CD1c-positive myeloid dendritic cell (primary cell): Measurements from ENCODE around the gene MIX23.
"Not testable (repeated sequence)": the region's sequence is repeated elsewhere in the genome, so short reads cannot be mapped to it uniquely, and the experiment has no call there.

Experiments used
- DNase-seq: peaks from one replicate; pipeline ENCODE4 v3.0.0-alpha.2; 2016; ENCODE audit errors: extremely low spot score

The MIX23 gene

DNA sequence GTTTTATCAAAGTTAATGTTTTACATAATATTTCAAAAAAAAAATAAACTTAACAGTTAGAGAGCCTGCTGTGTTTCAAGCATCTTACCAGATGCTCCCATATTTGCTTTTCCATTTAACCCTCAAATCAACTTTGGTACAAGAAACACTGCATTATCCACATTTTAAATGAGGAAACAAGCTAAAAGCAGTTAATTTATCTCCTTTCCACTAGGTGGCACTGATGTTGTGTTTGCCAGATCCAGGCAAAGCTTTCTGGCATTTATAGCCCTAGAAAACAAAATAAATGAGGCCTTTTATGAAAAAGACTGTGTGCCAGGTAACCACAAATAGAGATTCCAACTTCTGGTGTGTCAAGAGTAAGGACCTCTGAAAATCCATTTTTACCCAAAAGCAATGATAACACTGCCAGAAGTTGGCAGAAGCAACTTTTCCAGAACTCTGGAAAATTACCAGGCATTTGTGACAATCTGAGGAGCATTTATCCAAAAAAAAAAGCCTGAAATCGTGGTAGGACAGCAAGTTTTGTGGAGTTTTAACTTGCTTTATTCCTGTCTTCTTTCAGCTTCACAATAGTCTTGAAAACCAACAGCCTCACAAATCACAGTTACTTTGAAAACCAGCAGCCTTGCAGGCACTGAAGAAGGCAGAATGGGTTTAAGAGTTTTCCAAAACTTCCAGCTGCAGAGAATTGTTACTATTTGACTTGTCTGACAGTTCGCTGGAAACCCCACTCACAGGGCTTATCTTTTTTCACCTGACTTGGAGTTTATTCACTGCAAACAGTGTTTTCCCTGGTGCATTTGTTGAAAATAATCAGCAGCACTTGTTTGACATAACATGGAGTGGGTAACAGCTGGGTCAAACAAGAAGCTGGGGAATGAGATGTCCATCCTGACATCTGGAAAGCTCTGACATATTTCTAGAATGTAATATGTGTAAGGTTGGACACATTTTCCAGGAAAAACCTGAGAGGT lies 10.1 kb upstream of the MIX23 start:
- DNase-seq = peak; percentile 61

GRCh38 chr3:122391681-122392446 lies 8.8 kb upstream of the MIX23 start:
- no peak for DNase-seq

GRCh38 chr3:122390665-122391064 lies 7.6 kb upstream of the MIX23 start:
- no peak for DNase-seq

GRCh38 chr3:122389892-122390291 lies 6.9 kb upstream of the MIX23 start:
- DNase-seq = no peak

GRCh38 chr3:122389197-122389596 lies 6.2 kb upstream of the MIX23 start:
- DNase-seq = no peak

- no peak for DNase-seq
These were observed 4.7 kb upstream of the MIX23 start for GRCh38 chr3:122387709-122388108.

DNA sequence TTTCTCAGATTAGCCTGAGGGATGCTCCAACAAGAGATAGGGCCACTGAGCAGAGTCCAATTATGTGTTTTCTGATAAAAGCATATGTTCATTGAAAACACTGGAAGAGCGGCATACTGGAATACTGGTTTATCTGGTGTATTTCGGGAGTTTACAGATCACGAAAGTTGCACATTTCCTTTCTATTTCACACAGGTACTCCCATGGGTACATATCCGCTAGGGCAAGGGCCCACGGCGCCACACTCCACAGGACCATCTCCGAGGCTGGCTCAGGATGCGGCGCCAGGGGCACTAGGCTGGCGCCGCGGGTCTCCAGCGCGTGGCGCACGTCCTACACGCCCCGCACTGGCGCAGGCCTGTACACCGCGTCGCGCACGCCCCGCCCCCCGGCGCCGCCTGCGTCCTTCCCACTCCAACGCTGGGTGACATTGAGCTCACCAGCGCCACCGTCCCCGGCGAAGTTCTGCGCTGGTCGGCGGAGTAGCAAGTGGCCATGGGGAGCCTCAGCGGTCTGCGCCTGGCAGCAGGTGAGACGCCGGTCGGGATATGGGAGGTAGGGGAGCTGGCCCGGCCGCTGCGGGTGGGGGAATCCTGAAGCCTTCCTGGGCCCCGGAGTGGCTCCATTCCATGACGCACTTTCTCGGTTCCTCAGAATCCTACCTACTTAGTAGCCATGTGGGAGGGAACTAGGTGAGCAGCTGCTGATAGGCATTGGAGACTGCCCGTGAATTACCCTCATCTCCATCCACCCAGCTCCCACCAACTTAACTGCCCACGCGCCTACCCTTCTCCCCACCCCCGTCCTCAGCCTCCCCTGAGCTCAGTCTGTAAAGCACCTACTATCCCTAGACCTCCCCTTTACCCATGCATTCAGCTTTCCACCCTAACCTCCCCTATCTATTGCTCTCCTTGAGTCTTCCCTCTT lies 1.0 kb upstream of the MIX23 start, which contains the start of gene FAM162A:
FAM162A (plus strand) TSS at position 412 of the 927 bp plus-strand sequence; CDS start at position 496, 84 bp downstream.
- DNase-seq = peak; percentile 95

DNA sequence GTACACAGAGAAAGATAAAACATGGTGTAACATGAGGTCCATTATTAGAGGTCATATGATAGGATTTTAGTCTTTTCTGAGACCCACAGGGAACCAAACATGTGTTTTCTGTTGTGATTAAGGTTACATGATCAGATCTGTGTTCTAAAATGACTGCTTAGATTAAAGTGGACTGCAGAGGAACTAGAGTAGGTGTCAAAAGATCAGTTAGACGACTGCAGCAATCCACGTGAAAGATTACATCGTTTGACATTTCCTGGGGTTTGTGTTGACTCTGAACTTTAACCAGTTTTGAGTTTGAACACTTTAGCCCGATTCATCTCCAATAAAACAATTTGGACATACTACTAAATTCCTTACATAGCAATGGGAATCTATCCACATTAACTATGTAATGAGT lies 5.1 kb downstream of the MIX23 start:
- no peak for DNase-seq

- no peak for DNase-seq
These were observed 9.0 kb downstream of the MIX23 start for GRCh38 chr3:122374034-122374433.

GRCh38 chr3:122366379-122366749 lies 16.7 kb downstream of the MIX23 start:
- no peak for DNase-seq

DNA sequence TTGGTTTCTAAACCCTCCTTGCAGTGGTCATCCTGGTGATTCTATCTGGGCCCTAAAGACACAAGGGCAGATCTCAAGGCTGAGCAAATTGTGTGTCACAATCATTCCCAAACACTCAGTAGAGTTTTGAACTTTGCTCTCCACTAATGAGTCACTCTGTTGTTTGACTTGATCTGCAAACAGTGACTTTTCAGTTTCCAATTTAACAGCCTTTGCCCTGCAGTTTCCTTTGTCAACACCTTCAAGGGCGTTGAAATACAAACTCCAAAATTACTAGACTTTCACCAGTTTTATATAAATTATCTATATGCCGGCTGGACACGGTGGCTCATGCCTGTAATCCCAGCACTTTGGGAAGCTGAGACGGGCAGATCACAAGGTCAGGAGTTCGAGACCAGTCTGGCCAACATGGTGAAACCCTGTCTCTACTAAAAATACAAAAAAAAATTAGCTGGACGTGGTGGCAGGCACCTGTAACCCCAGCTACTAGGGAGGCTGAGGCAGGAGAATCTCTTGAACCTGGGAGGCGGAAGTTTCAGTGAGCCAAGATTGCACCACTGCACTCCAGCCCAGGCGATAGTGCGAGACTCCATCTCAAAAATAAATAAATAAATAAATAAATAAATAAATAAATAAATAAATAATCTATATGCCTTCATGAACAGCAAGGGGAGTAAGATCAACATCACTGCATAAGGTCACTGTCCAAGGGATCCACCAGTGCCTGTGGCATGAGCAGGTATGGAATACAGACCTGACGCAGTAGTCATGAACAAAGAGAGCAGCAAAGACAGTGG lies 17.3 kb downstream of the MIX23 start:
- DNase-seq = not testable (repeated sequence)

DNA sequence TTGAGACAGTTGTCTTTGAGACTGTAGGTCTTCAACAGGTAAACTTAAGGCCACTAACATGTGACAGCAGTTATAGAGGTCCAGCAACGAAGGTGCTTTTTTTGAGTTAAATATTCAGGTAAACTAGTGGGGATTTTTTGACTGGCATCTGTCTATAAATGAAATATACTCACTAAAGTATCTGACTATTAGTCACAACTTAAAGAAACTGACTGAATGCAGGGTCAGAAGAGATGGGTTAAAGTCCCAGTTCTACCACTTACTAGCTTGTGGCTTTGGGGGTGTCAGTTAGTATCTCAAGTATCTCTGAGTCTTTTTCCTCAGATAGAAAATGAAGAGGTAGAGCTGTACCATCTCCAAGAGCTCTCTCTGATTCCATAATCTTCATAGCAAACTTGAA lies 18.0 kb downstream of the MIX23 start:
- no peak for DNase-seq

DNA sequence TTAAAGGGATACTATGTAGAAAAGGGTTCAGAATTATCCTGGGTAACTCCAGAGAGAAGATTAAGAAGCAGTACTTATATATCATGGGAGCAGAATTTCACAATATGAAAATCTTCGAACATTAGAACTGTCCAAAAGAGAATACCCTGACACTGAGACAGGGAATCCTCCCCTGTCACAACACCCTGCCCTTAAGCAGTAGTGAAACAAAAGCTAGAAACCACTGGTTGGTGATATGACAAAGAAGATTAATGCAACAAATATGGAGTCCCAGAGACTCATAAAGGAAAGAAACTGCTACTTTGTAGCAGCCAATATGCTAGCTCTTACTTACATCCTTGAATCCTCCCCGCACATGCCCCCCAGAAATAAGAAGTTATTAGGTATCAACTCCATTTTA lies 18.5 kb downstream of the MIX23 start:
- DNase-seq = no peak

- no peak for DNase-seq
These were observed 21.0 kb downstream of the MIX23 start for GRCh38 chr3:122362026-122362425.

DNA sequence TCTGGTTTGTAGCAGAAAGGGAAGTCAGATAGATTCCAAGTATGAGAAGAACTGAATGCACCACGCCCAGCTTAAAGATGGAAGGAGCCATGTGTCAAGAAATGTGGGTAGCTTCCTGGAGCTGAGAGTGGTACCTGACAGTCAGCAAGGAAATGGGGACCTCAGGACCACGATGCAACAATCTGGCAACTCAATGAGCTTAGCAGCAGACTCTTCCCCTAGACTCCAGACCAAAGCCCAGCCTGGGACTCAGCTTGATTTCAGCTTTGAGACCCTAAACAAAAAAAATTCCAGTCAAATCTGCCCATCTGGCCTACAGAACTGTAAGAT lies 24.4 kb downstream of the MIX23 start:
- no peak for DNase-seq

GRCh38 chr3:122357828-122358702 lies 25.0 kb downstream of the MIX23 start:
- DNase-seq = no peak

DNA sequence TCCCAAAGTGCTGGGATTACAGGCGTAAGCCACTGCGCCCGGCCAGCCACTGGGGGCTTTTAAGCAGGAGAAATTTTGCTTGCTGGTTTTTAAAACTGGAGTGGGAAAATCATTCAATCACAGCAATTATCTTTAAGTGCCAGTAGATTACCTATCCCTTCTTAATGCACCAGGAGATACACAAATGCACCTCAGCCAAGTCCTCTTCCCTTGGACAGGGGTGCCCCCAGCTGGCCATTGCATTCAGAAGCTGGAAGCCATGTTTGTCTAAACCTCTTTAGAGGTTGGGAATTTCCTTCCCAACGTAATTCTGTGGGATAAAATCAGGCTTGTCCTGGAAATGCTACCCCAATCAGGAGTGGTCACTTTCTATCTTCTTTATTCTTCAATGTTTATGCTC lies 26.6 kb downstream of the MIX23 start:
- peak; percentile 20 for DNase-seq

GRCh38 chr3:122355612-122356011 lies 27.4 kb downstream of the MIX23 start:
- DNase-seq = no peak

DNA sequence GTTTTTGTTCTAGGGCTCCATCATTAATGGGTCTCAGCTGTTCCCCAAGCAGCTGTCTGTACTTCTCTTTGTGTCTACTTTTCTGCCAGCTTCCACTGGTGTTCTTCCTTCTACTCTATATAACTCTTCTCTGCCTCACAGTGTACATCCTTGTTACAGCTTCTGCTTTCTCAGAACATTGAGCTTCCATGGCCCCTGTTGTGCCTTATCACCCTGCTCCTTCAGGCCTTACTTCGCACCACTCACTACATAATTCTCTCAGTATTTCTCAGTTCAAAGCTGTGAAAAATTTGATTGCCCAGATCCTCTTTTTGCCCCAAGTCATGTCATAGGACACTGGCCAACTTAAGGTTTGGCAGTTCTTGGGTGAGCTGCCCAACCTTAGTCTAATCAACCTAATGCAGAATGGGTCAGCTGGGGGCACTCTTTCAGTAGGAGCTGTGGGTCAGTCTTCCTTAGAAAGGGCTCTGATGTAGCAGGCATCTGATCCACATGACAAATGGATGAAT lies 29.1 kb downstream of the MIX23 start:
- DNase-seq = peak; percentile 22

DNA sequence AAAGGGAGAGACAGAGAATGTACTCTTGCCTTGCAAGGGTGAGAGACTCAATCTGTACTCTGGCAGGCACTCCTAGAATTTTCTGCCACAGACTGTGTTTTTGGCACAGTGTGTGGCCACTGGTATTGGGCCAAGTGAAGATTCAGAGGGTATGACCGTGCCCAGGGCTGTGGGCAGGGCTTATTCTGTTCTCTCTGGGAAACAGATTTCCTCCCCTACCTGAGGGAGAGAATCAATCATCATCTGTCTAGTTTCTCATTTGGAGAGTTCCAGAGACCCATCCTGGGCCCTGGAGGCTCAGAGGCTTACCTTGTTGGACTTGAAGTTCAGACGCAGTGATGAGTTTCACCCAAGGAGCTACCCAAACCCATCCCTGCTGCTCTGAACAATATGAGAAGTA lies 29.8 kb downstream of the MIX23 start:
- DNase-seq = no peak
